Activated CD8-positive, alpha-beta T cell treated with anti-CD3 and anti-CD28 coated beads for 36 hours (primary cell): ENCODE data around the gene TNFRSF4. TPM values are rescaled to one million over a fixed set of nuclear protein-coding genes. Genes with fewer than 3 reads are reported as not detected.

Experiments used
- ATAC-seq: fragments of 200-7000 bp; cut with Tn5 transposase; one replicate; pipeline ENCODE4 v1.10.0; 2021; ENCODE audit warnings: mild to moderate bottlenecking, moderate library complexity
- CTCF ChIA-PET: fragments of 350-600 bp; sonication (Branson Sonifier 250); formaldehyde crosslinking; loops from one replicate; lab custom pipeline; 2021; ENCODE audit warnings: antibody characterized with exemption; lab: Charles Lee
- POLR2A ChIA-PET: fragments of 350-600 bp; sonication (Branson Sonifier 250); formaldehyde crosslinking; loops from one replicate; lab custom pipeline; 2021; ENCODE audit warnings: antibody characterized with exemption; lab: Charles Lee
- DNase-seq: peaks from one replicate; pipeline ENCODE4 v3.0.0-alpha.2; 2020
- H3K27ac Mint-ChIP-seq: one replicate; pipeline ENCODE4 v1.8.0; 2021; ENCODE audit warnings: mild to moderate bottlenecking, mixed read lengths
- H3K27me3 Mint-ChIP-seq: one replicate; pipeline ENCODE4 v1.8.0; 2021; ENCODE audit warnings: mixed read lengths
- H3K36me3 Mint-ChIP-seq: one replicate; pipeline ENCODE4 v1.8.0; 2021; ENCODE audit warnings: low read depth, mixed read lengths
- H3K4me1 Mint-ChIP-seq: one replicate; pipeline ENCODE4 v1.8.0; 2021; ENCODE audit warnings: low read depth, mixed read lengths
- H3K4me3 Mint-ChIP-seq: one replicate; pipeline ENCODE4 v1.8.0; 2021; ENCODE audit warnings: mild to moderate bottlenecking, moderate library complexity, mixed read lengths
- H3K9me3 Mint-ChIP-seq: one replicate; pipeline ENCODE4 v1.8.0; 2021; ENCODE audit warnings: mixed read lengths
- CTCF ChIP-seq: fragments of 200-600 bp; IDR thresholded peaks from one replicate; pipeline ENCODE4 v1.8.0; 2022; ENCODE audit warnings: antibody characterized with exemption, mild to moderate bottlenecking
- intact Hi-C: fragments of 100-400 bp; cut with micrococcal nuclease; formaldehyde crosslinking; loops from one replicate; pipeline ENCODE4 v1.10.0; 2022
- total RNA-seq, 2 experiments: library from RNA; stranded (reverse); gene quantifications; one replicate each; pipeline ENCODE4 v1.2.3, GENCODE V29; 2021

The TNFRSF4 gene
- total RNA-seq, 2 experiments from 2014 or later = 137 to 142 TPM

- no peaks in the 10 kb centered on the region for H3K27me3 Mint-ChIP-seq
- H3K27ac Mint-ChIP-seq = no peak overlapping the region
- ChIA-PET CTCF (no interaction called here), POLR2A (interaction anchor here (0.9 kb wide), 1 partner anchor 13 kb away, joined by 3 read pairs; no protein-coding TSS in a partner anchor)
- H3K4me3 Mint-ChIP-seq = no peak overlapping the region
- ATAC-seq (no peak), DNase-seq (no peak)
- H3K9me3 Mint-ChIP-seq = no peaks in the 10 kb centered on the region
- peaks cover 15% of the 10 kb centered on the region for H3K4me1 Mint-ChIP-seq
- intact Hi-C loops = no loop called here
- peaks cover 33% of the 10 kb centered on the region for H3K36me3 Mint-ChIP-seq
- TF ChIP-seq CTCF = no peak
Observed at GRCh38 chr1:1223891-1224290, 9.9 kb upstream of the TNFRSF4 start.

DNA sequence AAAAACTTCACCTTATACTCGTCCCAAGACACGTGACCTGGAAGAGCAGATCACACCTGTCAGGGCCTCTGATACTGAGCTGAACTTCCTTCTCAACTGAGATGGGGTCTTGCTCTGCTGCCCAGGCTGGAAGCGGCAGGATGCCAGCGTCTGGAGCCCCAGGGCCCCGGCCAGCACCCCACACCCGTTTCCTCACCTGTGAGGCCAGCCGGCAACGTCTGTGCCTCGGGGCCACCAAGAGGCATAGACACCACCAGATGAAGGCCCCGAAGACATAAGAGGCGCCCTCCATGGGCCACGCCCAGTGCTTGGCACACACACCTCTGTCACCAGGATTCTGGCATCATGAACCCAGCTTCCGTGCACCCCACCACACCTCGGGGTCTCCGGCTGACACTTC is 9.4 kb upstream of the TNFRSF4 start:
- no peak for ATAC-seq
- no peaks in the 10 kb centered on the region for H3K9me3 Mint-ChIP-seq
- intact Hi-C loops = no loop called here
- ChIA-PET CTCF (no interaction called here), POLR2A (no interaction called here)
- no peak for DNase-seq
- no peak overlapping the region for H3K27ac Mint-ChIP-seq
- TF ChIP-seq CTCF = no peak
- peaks cover 29% of the 10 kb centered on the region for H3K36me3 Mint-ChIP-seq
- peaks cover 14% of the 10 kb centered on the region for H3K4me1 Mint-ChIP-seq
- H3K4me3 Mint-ChIP-seq = no peak overlapping the region
- H3K27me3 Mint-ChIP-seq = no peaks in the 10 kb centered on the region

- Mint-ChIP-seq H3K9me3 (no peaks in the 10 kb centered on the region), H3K4me1 (peaks cover 20% of the 10 kb centered on the region), H3K4me3 (no peak overlapping the region), H3K27ac (no peak overlapping the region), H3K27me3 (no peaks in the 10 kb centered on the region), H3K36me3 (peaks cover 34% of the 10 kb centered on the region)
- ATAC-seq = no peak
- DNase-seq = no peak
- CTCF ChIA-PET = no interaction called here
- POLR2A ChIA-PET = no interaction called here
- intact Hi-C loops = no loop called here
- TF ChIP-seq CTCF = no peak
Observed at GRCh38 chr1:1222575-1223225, 8.7 kb upstream of the TNFRSF4 start.

DNA sequence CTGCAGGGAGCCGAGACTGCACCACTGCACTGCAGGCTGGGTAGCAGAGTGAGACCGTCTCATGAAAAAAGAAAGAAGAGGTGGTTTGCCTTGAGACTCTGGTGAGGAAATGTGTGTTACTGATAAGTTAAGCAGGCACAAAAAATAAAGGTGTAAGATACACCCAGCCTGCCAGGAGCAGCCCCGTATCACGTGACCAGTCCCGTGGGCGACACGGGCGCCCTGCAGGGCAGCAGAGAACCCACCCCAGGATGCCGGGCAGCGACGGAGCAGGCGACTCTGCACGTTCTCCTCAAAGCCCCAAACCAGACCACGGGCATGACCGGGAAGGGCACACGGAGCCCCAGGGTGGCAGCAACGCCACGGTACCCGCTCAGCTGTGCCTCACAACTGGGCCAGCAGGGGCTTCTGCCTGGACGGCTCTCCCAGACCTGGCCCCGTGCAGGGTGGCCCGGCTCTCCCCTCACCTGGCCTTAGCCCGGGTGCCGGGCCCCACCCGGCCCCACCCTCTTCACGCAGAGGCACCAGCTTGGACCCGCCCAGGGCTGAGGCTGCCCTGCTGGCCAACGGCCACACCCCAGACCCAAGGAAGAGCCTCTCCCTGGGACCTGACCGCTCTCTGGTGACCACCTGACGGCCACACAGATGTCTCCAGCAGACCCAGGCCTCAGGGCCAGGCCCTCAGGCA is 8.1 kb upstream of the TNFRSF4 start:
- ATAC-seq (no peak), DNase-seq (no peak)
- H3K27me3 Mint-ChIP-seq = no peaks in the 10 kb centered on the region
- H3K27ac Mint-ChIP-seq = no peak overlapping the region
- no peak overlapping the region for H3K4me3 Mint-ChIP-seq
- H3K36me3 Mint-ChIP-seq = peaks cover 36% of the 10 kb centered on the region
- CTCF ChIA-PET = no interaction called here
- H3K9me3 Mint-ChIP-seq = no peaks in the 10 kb centered on the region
- TF ChIP-seq CTCF = no peak
- intact Hi-C loops = no loop called here
- POLR2A ChIA-PET = no interaction called here
- peaks cover 23% of the 10 kb centered on the region for H3K4me1 Mint-ChIP-seq

DNA sequence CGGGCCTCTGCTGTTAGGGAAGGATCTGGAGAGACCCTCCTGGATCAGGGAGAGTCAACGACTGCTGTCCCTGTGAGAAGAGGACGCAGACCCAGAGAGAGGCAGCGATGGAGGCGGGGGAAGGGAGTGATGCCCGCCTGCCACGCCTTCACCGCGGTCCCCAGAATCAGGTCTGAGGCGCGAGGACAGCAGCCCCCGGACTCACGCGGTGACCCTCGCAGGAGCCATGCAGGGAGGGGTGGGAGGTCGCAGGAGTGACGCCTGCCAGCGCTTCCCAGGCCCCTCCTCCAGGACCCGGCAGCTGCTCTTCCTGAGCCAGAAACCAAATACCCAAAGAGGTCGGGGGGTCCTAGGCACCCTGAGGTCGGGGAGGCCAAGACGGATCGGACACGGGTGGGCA is 6.2 kb upstream of the TNFRSF4 start:
- H3K9me3 Mint-ChIP-seq = no peaks in the 10 kb centered on the region
- H3K4me3 Mint-ChIP-seq = no peak overlapping the region
- POLR2A ChIA-PET = interaction anchor here (1.2 kb wide), 1 partner anchor 8 kb away, joined by 5 read pairs; no protein-coding TSS in a partner anchor
- no peak for DNase-seq
- CTCF ChIA-PET = no interaction called here
- H3K4me1 Mint-ChIP-seq = peaks cover 32% of the 10 kb centered on the region
- TF ChIP-seq CTCF = no peak
- no peak for ATAC-seq
- peaks cover 36% of the 10 kb centered on the region for H3K36me3 Mint-ChIP-seq
- no peaks in the 10 kb centered on the region for H3K27me3 Mint-ChIP-seq
- intact Hi-C loops = no loop called here
- H3K27ac Mint-ChIP-seq = no peak overlapping the region
